D341Med (cell line): ENCODE measurements around the gene HNRNPL.
"Not testable (repeated sequence)": the region's sequence is repeated elsewhere in the genome, so short reads cannot be mapped to it uniquely, and the experiment has no call there.

Experiments
- DNase-seq: peaks from one replicate; pipeline ENCODE4 v3.0.0; 2012; ENCODE audit warnings: low spot score

HNRNPL gene

GRCh38 chr19:38829203-38829602 is 20.6 kb downstream of the HNRNPL start:
- not testable (repeated sequence) for DNase-seq

DNA sequence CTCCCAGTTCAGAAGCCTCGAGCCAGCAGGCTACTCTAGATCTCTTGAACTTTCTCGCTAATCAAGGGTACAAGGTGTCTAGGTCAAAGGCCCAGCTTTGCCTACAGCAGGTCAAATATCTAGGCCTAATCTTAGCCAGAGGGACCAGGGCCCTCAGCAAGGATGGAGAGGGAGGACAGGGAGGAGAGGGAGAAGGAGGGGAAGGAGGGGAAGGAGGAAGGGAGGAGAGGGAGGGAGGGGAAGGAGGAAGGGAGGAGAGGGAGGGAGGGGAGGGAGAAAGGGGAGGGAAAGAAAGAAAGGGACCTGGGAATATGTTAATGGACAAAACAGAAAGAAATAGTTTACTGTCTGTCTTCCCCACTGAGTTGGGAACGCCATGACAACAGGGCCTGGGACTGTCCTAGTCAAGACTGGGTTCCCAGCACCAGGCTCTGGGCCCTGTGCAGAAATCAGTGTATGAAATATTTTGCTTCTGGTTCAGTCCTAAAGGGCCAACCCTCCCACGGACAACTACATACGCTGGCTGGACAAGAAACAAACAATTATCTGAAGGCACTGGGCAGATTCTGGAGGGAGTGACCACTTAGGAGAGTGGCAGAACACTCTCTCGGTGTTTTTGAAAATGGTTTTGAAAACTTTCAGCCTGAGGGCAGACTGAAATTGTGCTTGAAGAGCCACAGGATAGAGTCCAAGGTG is 22.8 kb downstream of the HNRNPL start:
- no peak for DNase-seq

- DNase-seq: not testable (repeated sequence)
Measured at GRCh38 chr19:38825936-38826335, 23.9 kb downstream of the HNRNPL start.

GRCh38 chr19:38821230-38821825 is 28.5 kb downstream of the HNRNPL start:
- DNase-seq: peak; percentile 8

- peak; percentile 27 for DNase-seq
Measured at GRCh38 chr19:38819231-38819920, 30.4 kb downstream of the HNRNPL start.

DNA sequence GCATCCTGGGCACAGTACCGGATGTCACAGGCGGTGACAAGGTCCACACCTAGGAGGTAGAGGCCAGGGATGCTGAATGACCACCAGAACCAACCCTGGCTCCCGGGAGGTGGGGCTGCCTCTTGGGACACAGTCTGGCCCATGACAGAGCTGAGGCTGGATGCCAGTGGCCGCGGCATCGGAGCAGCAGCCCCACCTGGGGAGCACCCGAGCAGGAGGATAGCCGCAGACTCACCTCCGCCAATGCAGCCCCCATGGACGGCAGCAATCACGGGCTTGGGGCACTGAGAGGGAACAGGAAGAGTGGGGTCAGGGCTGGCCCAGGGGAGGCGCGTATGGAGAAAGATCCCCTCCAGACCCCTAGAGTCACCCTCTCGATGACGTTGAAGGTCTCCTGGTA is 32.7 kb downstream of the HNRNPL start:
- no peak for DNase-seq

DNA sequence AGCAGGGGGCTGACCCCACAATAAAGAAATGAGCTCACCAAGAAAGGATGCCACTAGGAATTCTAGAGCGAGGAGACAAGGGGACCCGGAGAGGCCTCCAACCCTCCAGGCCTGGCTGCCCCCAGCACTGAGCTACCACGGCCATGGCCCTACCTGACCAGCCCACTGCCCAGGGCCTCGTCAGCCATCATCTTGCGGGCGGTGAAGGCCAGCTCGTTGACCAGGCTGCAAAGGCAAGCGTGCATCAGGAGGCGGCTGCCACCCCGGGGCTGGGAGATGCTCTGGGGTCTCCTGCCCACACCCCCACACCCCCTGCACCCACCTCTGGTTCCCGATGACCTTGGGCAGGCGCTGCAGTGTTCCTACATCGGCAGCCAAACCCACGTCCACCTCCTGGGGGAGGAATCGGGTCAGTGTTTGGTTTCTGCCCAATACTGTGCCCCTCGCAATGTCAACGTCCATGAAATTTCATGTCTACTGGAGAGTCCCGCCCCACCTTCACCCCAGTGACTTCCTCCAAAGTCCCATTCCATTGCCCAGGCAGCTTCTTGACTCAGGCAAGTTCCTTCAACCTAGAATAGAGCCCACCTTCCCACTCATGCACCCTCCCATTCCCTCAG is 33.5 kb downstream of the HNRNPL start:
- DNase-seq: no peak

GRCh38 chr19:38815059-38816001 is 34.5 kb downstream of the HNRNPL start:
- DNase-seq: peak; percentile 30

GRCh38 chr19:38813932-38814331 is 35.9 kb downstream of the HNRNPL start:
- DNase-seq: not testable (repeated sequence)

GRCh38 chr19:38813323-38813722 is 36.5 kb downstream of the HNRNPL start:
- no peak for DNase-seq

DNA sequence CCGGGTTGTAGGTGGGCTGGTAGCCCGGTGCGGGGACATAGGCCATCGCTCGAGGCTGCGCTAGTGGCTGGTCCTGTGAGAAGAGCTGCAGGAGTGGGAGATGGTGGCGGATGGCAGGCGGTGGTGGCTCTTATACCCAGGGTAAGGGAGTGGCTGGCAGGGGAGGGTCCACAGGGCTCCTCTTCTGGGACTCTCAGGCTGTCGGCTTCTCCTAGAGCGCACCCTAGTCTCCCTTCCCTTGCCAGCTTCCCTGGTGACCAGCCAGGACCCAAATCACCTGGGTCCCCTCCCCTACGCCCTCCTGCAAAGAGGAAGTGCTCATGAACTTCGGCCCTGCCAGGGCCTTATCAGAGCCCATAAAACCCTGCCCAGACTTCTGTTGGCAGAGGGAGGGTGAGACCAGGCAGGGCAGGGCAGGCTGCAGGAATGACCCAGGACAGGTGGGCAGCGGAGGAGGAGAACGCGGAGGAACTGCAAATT is 36.9 kb downstream of the HNRNPL start, which contains the start of gene LGALS4:
Gene LGALS4, minus strand, starts transcription at position 105 of the 480 bp plus-strand sequence. Its CDS starts 59 bp downstream, at position 46.
- peak; percentile 27 for DNase-seq

GRCh38 chr19:38812009-38812840 is 37.6 kb downstream of the HNRNPL start:
- DNase-seq: peak; percentile 31

DNA sequence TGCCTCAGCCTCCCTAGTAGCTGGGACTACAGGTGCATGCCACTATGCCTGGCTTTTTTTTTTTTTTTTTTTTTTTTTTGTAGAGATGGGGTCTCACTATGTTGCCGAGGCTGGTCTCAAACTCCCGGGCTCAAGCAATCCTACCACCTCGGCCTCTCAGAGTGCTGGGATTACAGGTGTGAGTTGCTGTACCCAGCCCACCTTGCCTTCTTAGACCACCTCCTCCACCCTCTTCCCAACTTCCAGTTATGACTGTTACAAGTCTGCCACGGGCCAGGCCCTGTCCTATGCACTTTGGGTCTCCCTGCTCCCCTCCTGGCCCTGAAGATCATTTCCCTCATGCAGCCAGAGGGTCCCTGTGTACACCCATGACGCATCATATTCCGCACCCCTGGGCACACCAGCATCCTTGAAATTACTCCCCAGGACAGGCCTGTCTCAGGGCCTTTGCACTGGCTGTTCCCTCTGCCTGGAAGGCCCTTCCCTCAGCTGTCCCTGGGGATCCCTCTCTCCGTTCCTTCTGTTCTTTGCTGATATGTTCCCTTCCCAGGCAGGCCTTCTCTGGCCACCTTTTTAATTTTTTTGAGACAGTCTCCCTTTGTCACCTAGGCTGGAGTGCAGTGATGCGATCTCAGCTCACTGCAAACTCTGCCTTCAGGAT is 40.1 kb downstream of the HNRNPL start:
- no peak for DNase-seq

DNA sequence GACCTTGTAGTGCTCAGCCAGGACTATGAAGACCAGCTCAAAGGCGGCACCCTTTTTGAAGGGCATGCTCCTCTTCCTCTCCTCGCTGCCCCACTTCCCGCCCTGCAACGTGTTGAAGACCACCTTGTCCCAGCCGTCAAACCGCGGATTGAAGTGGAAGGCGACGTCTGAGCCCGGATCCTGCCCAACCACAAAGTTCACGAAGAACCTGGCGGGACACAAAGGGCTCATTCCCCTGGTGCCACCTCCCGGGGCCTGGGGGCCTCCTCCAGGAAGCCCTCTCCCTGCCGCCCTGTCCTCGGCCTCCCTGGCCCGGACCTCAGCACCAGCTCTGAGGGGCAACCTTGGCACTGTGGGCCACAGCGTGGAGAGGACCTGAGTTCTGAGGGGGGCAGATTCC is 41.0 kb downstream of the HNRNPL start:
- peak; percentile 26 for DNase-seq

GRCh38 chr19:38807374-38808098 is 42.2 kb downstream of the HNRNPL start:
- not testable (repeated sequence) for DNase-seq

DNA sequence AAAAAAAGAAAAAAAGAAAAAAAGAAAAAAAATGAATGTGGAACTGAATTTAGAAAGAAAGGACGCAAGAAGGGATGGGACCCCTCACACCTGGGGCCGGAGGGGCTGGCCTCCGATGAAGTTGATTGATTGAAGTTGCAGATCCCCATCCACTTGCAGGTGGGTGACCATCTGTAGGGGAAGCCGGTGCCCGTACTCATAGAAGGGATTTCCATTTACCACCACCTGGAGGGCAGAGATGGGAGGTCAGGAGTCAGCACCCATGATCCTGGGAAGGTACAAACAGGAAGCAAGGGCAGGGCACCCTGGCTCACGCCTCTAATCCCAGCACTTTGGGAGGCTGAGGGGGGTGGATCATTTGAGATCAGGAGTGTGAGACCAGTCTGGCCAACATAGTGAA is 43.4 kb downstream of the HNRNPL start:
- DNase-seq: no peak

- no peak for DNase-seq
Measured at GRCh38 chr19:38805180-38805579, 44.6 kb downstream of the HNRNPL start.

GRCh38 chr19:38803543-38803942 is 46.2 kb downstream of the HNRNPL start:
- DNase-seq: no peak
